Stimulated activated CD4-positive, alpha-beta T cell treated with anti-CD3 and anti-CD28 coated beads, Interleukin-1b, Interleukin-23, amount 100 ng/mL, for 48 hours (primary cell): ENCODE measurements around the gene LNX2.

Experiments
- DNase-seq: peaks from one replicate; pipeline ENCODE4 v3.0.0-alpha.2; 2020

LNX2 gene

DNA sequence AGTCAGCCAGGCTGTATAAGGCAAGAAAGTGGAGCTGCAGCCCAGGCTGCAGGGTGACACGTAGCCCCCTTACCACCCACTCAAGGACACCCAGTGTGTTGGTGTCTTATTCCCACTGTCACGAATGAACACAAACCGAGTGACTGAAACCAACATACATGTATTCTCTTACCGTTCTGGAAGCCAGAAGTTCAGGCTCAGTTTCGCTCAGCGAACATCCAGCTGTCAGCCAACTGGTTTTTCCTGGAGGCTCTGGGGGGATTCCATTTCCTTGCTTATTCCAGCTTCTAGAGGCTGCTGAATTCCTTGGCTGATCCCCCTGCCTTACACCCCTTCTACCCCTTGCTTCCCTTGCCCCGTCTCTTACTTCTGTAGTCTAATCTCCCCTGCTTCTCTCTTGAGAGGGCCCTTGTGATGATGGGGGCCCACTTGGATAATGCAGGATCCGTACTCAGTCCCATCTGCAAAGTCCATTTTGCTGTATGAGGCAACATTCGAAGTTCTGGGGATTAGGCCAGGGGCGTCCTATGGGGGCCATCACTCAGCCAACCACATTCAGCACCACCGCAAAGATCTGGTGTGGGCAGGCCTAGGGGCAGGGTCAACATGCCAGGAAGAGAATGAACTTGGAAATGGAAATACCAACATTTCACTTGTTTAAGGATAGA, 122.6 kb downstream of the LNX2 start:
- no peak for DNase-seq

- DNase-seq, result no peak
Observed at GRCh38 chr13:27496536-27497273, 123.6 kb downstream of the LNX2 start.

DNA sequence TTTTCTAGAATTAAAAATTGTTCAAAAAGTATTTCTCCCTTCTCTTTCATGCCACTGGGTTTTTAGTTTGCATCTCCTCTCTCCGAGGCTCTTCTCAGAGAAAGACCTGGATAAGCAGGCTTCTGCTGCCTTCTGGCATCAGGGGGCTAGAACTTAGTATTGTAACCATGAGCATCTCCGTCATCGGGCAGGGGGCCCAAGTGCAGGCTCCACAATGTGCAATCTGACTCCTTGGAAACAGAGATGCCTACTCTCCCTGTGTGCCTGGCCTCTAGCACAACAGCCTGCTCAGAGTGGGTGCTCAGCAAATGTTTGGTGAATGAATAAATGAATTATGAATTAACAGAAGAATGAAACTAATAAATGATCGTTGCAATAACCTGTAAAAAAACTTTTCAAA, 124.3 kb downstream of the LNX2 start:
- DNase-seq, result no peak
